Parathyroid adenoma (tissue), 2 donors: ENCODE measurements around the gene ATXN7.

Source experiments
- H2AFZ ChIP-seq: fragments of 300-600 bp; sonication (generic); one replicate; pipeline ENCODE4 v1.7.0; 2017; ENCODE audit warnings: antibody characterized with exemption, mild to moderate bottlenecking
- H3K27ac ChIP-seq: fragments of 300-600 bp; sonication (generic); one replicate; pipeline ENCODE4 v1.7.0; 2017
- H3K27me3 ChIP-seq: fragments of 300-600 bp; sonication (generic); one replicate; pipeline ENCODE4 v1.7.0; 2017; ENCODE audit warnings: low read length; ENCODE audit not compliant: control insufficient read depth, insufficient read depth
- H3K36me3 ChIP-seq: fragments of 300-600 bp; sonication (generic); one replicate; pipeline ENCODE4 v1.7.0; 2017; ENCODE audit warnings: low read length; ENCODE audit not compliant: control insufficient read depth, insufficient read depth
- H3K4me1 ChIP-seq: fragments of 300-600 bp; sonication (generic); one replicate; pipeline ENCODE4 v1.7.0; 2017; ENCODE audit warnings: control low read depth
- H3K4me2 ChIP-seq: fragments of 300-600 bp; sonication (generic); one replicate; pipeline ENCODE4 v1.7.0; 2017; ENCODE audit warnings: low read length
- H3K4me3 ChIP-seq: fragments of 300-600 bp; sonication (generic); one replicate; pipeline ENCODE4 v1.7.0; 2017; ENCODE audit warnings: low read depth, low read length
- H3K79me2 ChIP-seq: fragments of 300-600 bp; sonication (generic); one replicate; pipeline ENCODE4 v1.7.0; 2017; ENCODE audit warnings: control low read depth
- H3K9ac ChIP-seq: fragments of 300-600 bp; sonication (generic); one replicate; pipeline ENCODE4 v1.7.0; 2017; ENCODE audit warnings: mild to moderate bottlenecking
- H3K9me3 ChIP-seq: fragments of 300-600 bp; sonication (generic); one replicate; pipeline ENCODE4 v1.7.0; 2017; ENCODE audit warnings: low read length; ENCODE audit not compliant: control insufficient read depth
- TF ChIP-seq, protein P1 (sequence below): fragments of 300-600 bp; sonication (generic); IDR thresholded peaks from one replicate; pipeline ENCODE4 v1.7.0; 2017; ENCODE audit warnings: antibody characterized with exemption, mild to moderate bottlenecking
- donor health status: primary hyperparathyroidism.

ATXN7 gene

DNA sequence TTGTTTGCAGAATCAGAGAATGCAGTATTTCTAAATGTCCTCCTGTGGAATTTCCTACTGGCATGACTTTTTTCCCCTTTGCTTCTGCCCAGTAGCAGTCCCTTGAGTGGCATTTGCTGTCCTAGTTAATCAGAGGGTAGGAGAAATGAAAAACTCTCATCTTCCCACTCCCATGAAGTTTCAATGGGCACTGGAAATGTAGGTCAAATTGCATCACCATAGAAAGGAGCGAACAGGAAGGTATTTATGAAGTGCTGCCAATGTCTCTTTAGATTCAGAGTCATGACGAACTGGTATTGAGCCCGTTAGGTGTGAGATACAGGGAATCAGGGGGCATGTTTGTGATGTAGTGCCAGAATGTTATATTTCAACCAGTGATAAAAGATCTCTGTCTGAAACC, 23.2 kb downstream of the ATXN7 start:
- Histone ChIP-seq H3K27ac (no peak overlapping the region), H3K9ac (no peak overlapping the region), H3K4me2 (no peak overlapping the region), H2AFZ (no peak overlapping the region), H3K4me3 (no peak overlapping the region), H3K79me2 (peaks cover 9% of the 10 kb centered on the region), H3K27me3 (no peaks in the 10 kb centered on the region), H3K9me3 (no peaks in the 10 kb centered on the region), H3K4me1 (no peaks in the 10 kb centered on the region), H3K36me3 (no peaks in the 10 kb centered on the region)
- TF ChIP-seq, protein P1, sequence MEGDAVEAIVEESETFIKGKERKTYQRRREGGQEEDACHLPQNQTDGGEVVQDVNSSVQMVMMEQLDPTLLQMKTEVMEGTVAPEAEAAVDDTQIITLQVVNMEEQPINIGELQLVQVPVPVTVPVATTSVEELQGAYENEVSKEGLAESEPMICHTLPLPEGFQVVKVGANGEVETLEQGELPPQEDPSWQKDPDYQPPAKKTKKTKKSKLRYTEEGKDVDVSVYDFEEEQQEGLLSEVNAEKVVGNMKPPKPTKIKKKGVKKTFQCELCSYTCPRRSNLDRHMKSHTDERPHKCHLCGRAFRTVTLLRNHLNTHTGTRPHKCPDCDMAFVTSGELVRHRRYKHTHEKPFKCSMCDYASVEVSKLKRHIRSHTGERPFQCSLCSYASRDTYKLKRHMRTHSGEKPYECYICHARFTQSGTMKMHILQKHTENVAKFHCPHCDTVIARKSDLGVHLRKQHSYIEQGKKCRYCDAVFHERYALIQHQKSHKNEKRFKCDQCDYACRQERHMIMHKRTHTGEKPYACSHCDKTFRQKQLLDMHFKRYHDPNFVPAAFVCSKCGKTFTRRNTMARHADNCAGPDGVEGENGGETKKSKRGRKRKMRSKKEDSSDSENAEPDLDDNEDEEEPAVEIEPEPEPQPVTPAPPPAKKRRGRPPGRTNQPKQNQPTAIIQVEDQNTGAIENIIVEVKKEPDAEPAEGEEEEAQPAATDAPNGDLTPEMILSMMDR, result no peak

GRCh38 chr3:63891518-63891917, 27.9 kb downstream of the ATXN7 start:
- TF ChIP-seq, protein P1, result no peak
- Histone ChIP-seq H3K36me3 (no peaks in the 10 kb centered on the region), H3K27ac (no peak overlapping the region), H3K79me2 (peaks cover 9% of the 10 kb centered on the region), H3K4me3 (no peak overlapping the region), H3K4me2 (no peak overlapping the region), H3K27me3 (no peaks in the 10 kb centered on the region), H3K9ac (no peak overlapping the region), H2AFZ (no peak overlapping the region), H3K9me3 (no peaks in the 10 kb centered on the region), H3K4me1 (no peaks in the 10 kb centered on the region)

GRCh38 chr3:63892773-63893352, 29.2 kb downstream of the ATXN7 start:
- TF ChIP-seq, protein P1, result no peak

DNA sequence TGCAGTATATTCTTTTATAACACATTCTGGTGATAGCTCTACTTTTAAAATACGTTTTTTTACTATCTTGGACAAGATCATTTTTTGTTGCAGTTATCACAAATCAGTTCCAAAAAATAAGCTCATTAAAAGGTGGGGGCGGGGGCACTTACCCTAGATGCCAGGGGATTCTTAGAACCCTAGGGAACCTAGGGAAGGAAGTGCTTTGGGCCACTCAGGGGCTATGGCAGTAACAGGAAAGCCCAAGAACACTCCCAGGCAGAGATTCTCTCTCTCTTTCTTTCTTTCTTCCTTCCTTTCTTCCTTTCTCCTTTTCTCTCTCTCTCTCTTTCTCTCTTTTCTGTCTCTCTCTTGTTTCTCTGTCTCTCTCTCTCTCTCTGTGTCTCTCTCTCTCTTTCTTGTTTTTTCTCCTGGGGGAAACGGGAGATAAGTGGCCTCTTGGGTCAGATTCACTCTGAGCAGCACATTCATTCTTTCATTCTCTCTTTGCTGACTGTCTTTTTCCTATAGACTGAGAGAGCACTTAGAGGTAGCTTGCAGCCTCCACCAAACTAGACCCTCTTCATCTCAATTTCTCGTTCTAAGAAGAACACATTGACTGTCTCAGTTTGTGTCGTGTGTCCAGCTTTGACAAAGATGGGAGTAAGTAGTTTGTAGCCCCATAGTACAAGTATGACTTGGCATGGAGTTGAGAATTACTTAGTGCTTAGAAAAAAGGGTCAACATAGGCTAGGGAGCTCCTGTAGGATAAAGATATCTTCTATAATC, 31.9 kb downstream of the ATXN7 start:
- peaks cover 5% of the 10 kb centered on the region for H3K4me1 ChIP-seq
- H3K4me3 ChIP-seq, result no peak overlapping the region
- no peak overlapping the region for H3K27ac ChIP-seq
- peaks cover 11% of the 10 kb centered on the region for H3K79me2 ChIP-seq
- TF ChIP-seq, protein P1, result no peak
- no peak overlapping the region for H3K4me2 ChIP-seq
- H2AFZ ChIP-seq, result no peak overlapping the region
- H3K9me3 ChIP-seq, result no peaks in the 10 kb centered on the region
- H3K36me3 ChIP-seq, result no peaks in the 10 kb centered on the region
- H3K27me3 ChIP-seq, result no peaks in the 10 kb centered on the region
- H3K9ac ChIP-seq, result no peak overlapping the region

More at GRCh38 chr3:63892773-63893352, 29.2 kb downstream of the ATXN7 start:
- Histone ChIP-seq H3K9me3 (no peaks in the 10 kb centered on the region), H3K79me2 (peaks cover 7% of the 10 kb centered on the region), H3K27me3 (no peaks in the 10 kb centered on the region), H3K4me2 (no peak overlapping the region), H2AFZ (no peak overlapping the region), H3K27ac (no peak overlapping the region), H3K4me3 (no peak overlapping the region), H3K36me3 (no peaks in the 10 kb centered on the region), H3K9ac (no peak overlapping the region), H3K4me1 (peaks cover 5% of the 10 kb centered on the region)
